Gastrocnemius medialis (tissue), 4 donors: ENCODE data around the gene SLC13A5. TPM values are rescaled to one million over a fixed set of nuclear protein-coding genes. Genes with fewer than 3 reads are reported as not detected.
"Not testable (repeated sequence)": the region's sequence is repeated elsewhere in the genome, so short reads cannot be mapped to it uniquely, and the experiment has no call there.

Experiments used
- ATAC-seq, 2 donors: fragments of 150-250 bp; one replicate each; pipeline ENCODE4 v1.9.1; 2016
- DNase-seq, 2 donors: peaks; one replicate each; pipeline ENCODE4 v3.0.0-alpha.2; 2019
- H3K27ac ChIP-seq, 4 donors: fragments of 200-600 bp; sonication (generic); 1 replicate in 1 of 4; 2 replicates in 3 of 4; pipeline ENCODE4 v1.5.1; 2016 to 2018; ENCODE audit warnings: mild to moderate bottlenecking in 2 of 4, moderate library complexity in 1 of 4
- H3K27me3 ChIP-seq, 3 donors: fragments of 200-600 bp; sonication (generic) in 2 of 3; 1 replicate in 1 of 3; 2 replicates in 2 of 3; pipeline versions ENCODE4 v1.5.1 to v1.6.0; 2016 to 2019; ENCODE audit warnings: mild to moderate bottlenecking in 1 of 3, moderate library complexity in 1 of 3
- H3K36me3 ChIP-seq, 2 donors: fragments of 200-600 bp; sonication (generic) in 1 of 2; one replicate each; pipeline ENCODE4 v1.5.1; 2017 to 2018
- H3K4me1 ChIP-seq, 2 donors: fragments of 200-600 bp; sonication (generic) in 1 of 2; one replicate each; pipeline ENCODE4 v1.5.1; 2016 to 2017; ENCODE audit warnings: mild to moderate bottlenecking in 2 of 2
- H3K4me3 ChIP-seq, 4 donors: fragments of 200-600 bp; sonication (generic) in 3 of 4; 1 replicate in 1 of 4; 2 replicates in 3 of 4; pipeline ENCODE4 v1.5.1; 2016 to 2019; ENCODE audit warnings: mild to moderate bottlenecking in 2 of 4
- H3K9me3 ChIP-seq, 3 donors: fragments of 200-600 bp; sonication (generic) in 2 of 3; 1 replicate in 1 of 3; 2 replicates in 2 of 3; pipeline ENCODE4 v1.5.1; 2016 to 2019
- CTCF ChIP-seq, 5 experiments: fragments of 450-650 bp in 3 of 5; fragments of 200-600 bp in 2 of 5; sonication (generic) in 2 of 5; IDR thresholded peaks in 4 of 5; conservative IDR thresholded peaks in 1 of 5; 1 replicate in 4 of 5; 2 replicates in 1 of 5; pipeline ENCODE4 v1.5.1; 2016 to 2019; ENCODE audit warnings: antibody characterized with exemption in 5 of 5, mild to moderate bottlenecking in 3 of 5, moderate library complexity in 3 of 5
- POLR2A ChIP-seq, 2 donors: fragments of 450-650 bp; IDR thresholded peaks; one replicate each; pipeline ENCODE4 v1.6.1; 2017; ENCODE audit warnings: antibody characterized with exemption in 2 of 2, mild to moderate bottlenecking in 2 of 2, moderate library complexity in 2 of 2
- in situ Hi-C, 4 donors: fragments of 200-750 bp; cut with MboI; loops; one replicate each; pipeline versions ENCODE4 v1.15.0 to v1.8.0; 2017; ENCODE audit warnings: low sequenced_read_pairs in 4 of 4
- intact Hi-C: fragments of 100-400 bp; cut with DNase I; formaldehyde crosslinking; loops from one replicate; pipeline ENCODE4 v1.15.1; 2023; ENCODE audit warnings: low total_unique reads
- total RNA-seq, 4 donors: library from RNA; depleted of rRNA; stranded (reverse); fragments of >200 nt; gene quantifications; one replicate each; pipeline versions ENCODE4 v1.1.0 to v1.2.3, GENCODE V29; 2016

SLC13A5 gene
- total RNA-seq, 4 donors from 2014 or later = 0.10 to 0.64 (median 0.39) TPM; not detected in 1

DNA sequence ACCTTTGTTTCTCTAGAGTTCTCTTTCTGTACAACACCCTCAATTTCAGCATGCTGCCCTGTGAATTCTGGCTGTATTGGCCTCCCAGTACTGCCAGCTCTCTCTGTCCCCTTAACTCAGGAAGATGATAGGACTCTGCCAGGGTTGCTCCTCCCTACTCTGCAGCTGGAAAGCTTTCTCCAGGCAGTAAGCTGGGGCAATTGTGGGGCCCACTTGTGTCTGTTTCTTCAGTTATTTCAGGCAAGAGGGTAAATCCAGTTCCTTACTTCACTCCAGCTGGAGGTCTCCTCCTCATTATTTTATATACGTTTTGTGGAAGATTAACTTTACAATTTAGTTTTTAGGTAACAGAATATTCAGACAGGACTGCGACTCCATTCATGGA, 51.7 kb downstream of the SLC13A5 start:
- intact Hi-C loops = no loop called here
- no peak for TF ChIP-seq POLR2A (IDR thresholded peaks at IDR 0.05)
- TF ChIP-seq CTCF (IDR thresholded peaks at IDR 0.05 in 4 of 5, conservative IDR thresholded peaks at IDR 0.05 in 1 of 5) = no peak

DNA sequence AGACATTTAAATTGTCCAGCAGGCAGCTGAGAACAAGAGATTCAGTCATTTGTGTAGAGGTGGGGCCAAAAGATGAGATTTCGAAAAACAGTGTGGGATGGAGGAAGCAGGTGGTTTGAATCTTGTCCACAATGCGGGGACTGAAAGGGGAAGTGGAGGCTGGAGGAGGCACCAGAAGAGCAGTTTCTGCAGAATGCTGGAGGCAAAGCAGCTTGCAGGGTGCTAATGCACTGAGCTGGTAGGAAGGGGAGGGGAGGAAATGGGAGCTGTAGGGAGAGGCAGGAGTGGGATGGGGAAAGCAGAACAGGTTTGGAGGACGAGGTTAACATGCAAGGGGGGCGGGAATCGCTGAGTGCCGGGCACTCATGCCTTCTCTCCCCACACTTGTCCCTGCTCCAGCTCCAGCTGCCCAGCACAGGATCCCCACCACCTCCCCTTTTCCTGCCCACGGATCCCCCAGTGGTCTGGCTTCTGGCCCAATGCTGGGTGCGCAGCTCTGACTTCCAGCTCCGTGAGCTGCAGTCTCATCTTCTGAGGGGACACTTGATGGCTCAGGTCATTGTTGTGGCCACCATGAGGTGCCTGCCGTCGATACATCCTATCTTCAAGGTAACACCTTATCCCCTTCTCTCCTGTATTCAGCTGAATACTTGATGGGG, 52.2 kb downstream of the SLC13A5 start:
- peak in 1 of 2 donors; percentile 8 for ATAC-seq
- no peak for TF ChIP-seq CTCF (IDR thresholded peaks at IDR 0.05 in 4 of 5, conservative IDR thresholded peaks at IDR 0.05 in 1 of 5)
- no peak for TF ChIP-seq POLR2A (IDR thresholded peaks at IDR 0.05)
- in situ Hi-C loops = loop anchor here in 3 of 4 donors (10.0 to 25.0 kb wide), 3 partner anchors 176 to 351 kb away; partner anchors contain the start of genes BCL6B (in 3 of the 3), RNASEK (in 3 of the 3) and TEKT1 (in 1 of the 3)
- Histone ChIP-seq H3K4me1 (no peaks in the 10 kb centered on the region), H3K27me3 (peaks cover 9 to 20% (median 13%) of the 10 kb centered on the region in 3 donors), H3K9me3 (no peaks in the 10 kb centered on the region), H3K27ac (no peak overlapping the region), H3K36me3 (no peaks in the 10 kb centered on the region), H3K4me3 (no peak overlapping the region)
- intact Hi-C loops = no loop called here
- DNase-seq = no peak

More for the DNA sequence above, 51.7 kb downstream of the SLC13A5 start:
- H3K9me3 ChIP-seq = no peaks in the 10 kb centered on the region
- in situ Hi-C loops = loop anchor here in 3 of 4 donors (10.0 to 25.0 kb wide), 3 partner anchors 176 to 351 kb away; partner anchors contain the start of genes BCL6B (in 3 of the 3), RNASEK (in 3 of the 3) and TEKT1 (in 1 of the 3)
- no peak overlapping the region for H3K27ac ChIP-seq
- ATAC-seq (no peak), DNase-seq (no peak)
- H3K27me3 ChIP-seq = peaks cover 9 to 20% (median 13%) of the 10 kb centered on the region in 3 donors
- no peaks in the 10 kb centered on the region for H3K4me1 ChIP-seq
- no peaks in the 10 kb centered on the region for H3K36me3 ChIP-seq
- no peak overlapping the region for H3K4me3 ChIP-seq

DNA sequence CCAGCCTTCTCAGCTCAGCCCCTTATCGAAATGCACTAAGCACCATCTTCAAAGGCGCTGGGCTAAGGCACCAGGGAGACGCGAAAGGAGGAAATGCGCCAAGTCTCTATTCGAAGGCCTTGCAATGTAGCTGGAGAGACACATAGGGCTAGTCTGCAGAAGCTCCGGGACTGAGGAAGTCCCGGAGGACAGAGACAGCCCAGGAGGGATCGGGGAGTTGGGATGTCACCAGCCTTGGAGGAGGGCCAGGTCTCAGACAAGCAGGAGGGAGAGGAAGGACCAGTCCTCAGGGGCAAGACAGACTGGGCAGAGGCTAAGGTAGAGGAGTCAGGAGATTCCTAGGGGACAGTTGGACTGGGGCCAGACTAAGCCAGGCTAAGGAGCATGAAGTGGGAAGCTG, 53.1 kb downstream of the SLC13A5 start:
- no peak overlapping the region for H3K4me3 ChIP-seq
- DNase-seq (no peak), ATAC-seq (no peak)
- H3K36me3 ChIP-seq = no peaks in the 10 kb centered on the region
- in situ Hi-C loops (loop anchor here in 3 of 4 donors (10.0 to 25.0 kb wide), 3 partner anchors 177 to 352 kb away; partner anchors contain the start of genes BCL6B (in 3 of the 3), RNASEK (in 3 of the 3) and TEKT1 (in 1 of the 3)), intact Hi-C loops (no loop called here)
- H3K27me3 ChIP-seq = peaks cover 13 to 24% (median 17%) of the 10 kb centered on the region in 3 donors
- TF ChIP-seq CTCF (IDR thresholded peaks at IDR 0.05 in 4 of 5, conservative IDR thresholded peaks at IDR 0.05 in 1 of 5) (no peak), POLR2A (IDR thresholded peaks at IDR 0.05) (no peak)
- no peaks in the 10 kb centered on the region for H3K9me3 ChIP-seq
- H3K4me1 ChIP-seq = no peaks in the 10 kb centered on the region
- no peak overlapping the region for H3K27ac ChIP-seq

- not testable (repeated sequence) for H3K4me1 ChIP-seq, H3K36me3 ChIP-seq, H3K27ac ChIP-seq, H3K4me3 ChIP-seq, ATAC-seq, H3K9me3 ChIP-seq, DNase-seq
- H3K27me3 ChIP-seq = peaks cover 21 to 39% (median 30%) of the 10 kb centered on the region in 3 donors
- intact Hi-C loops = loop anchor here (10.0 kb wide), 1 partner anchor 1174 kb away; the partner anchor contains the start of genes DERL2 and MIS12
- in situ Hi-C loops = loop anchor here in 3 of 4 donors (25.0 kb wide), 2 partner anchors 179 to 354 kb away; partner anchors contain the start of genes BCL6B (in 3 of the 3), RNASEK (in 3 of the 3) and TEKT1 (in 1 of the 3)
These were observed 54.8 kb downstream of the SLC13A5 start for GRCh38 chr17:6658411-6658810.
